Measurements from ENCODE around the gene IQCK.

DNA sequence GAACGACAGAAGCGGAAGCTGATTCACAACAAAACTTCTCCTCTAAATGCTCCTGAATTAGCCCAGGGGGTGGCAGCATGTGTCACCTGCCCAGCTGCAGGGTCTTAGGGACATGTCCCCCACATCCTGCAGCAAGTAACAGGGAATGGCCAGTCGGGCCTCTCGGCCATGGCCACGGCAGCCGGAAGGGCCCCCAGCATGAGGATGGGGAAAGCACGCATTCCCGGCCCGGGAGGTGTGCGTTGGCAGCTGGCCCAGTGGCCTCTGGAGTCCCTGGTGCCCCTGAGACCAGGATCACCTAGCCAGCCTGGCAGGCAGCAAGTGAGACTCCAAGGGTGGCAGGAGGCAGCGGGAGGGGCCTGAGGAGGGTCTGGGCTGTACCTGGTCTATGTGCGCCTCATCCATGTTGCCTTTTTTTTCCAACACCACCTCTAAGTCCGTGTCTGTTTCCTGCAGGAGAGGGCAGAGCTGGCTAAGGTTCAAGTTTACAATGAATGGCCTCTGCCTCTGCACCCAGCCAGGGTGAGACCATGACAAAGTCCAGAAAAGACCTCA lies 7.0 kb upstream of the IQCK start:
- TF ChIP-seq, protein P1, sequence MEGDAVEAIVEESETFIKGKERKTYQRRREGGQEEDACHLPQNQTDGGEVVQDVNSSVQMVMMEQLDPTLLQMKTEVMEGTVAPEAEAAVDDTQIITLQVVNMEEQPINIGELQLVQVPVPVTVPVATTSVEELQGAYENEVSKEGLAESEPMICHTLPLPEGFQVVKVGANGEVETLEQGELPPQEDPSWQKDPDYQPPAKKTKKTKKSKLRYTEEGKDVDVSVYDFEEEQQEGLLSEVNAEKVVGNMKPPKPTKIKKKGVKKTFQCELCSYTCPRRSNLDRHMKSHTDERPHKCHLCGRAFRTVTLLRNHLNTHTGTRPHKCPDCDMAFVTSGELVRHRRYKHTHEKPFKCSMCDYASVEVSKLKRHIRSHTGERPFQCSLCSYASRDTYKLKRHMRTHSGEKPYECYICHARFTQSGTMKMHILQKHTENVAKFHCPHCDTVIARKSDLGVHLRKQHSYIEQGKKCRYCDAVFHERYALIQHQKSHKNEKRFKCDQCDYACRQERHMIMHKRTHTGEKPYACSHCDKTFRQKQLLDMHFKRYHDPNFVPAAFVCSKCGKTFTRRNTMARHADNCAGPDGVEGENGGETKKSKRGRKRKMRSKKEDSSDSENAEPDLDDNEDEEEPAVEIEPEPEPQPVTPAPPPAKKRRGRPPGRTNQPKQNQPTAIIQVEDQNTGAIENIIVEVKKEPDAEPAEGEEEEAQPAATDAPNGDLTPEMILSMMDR (IDR thresholded peaks at IDR 0.05): no peak
- TF ChIP-seq, protein P2, sequence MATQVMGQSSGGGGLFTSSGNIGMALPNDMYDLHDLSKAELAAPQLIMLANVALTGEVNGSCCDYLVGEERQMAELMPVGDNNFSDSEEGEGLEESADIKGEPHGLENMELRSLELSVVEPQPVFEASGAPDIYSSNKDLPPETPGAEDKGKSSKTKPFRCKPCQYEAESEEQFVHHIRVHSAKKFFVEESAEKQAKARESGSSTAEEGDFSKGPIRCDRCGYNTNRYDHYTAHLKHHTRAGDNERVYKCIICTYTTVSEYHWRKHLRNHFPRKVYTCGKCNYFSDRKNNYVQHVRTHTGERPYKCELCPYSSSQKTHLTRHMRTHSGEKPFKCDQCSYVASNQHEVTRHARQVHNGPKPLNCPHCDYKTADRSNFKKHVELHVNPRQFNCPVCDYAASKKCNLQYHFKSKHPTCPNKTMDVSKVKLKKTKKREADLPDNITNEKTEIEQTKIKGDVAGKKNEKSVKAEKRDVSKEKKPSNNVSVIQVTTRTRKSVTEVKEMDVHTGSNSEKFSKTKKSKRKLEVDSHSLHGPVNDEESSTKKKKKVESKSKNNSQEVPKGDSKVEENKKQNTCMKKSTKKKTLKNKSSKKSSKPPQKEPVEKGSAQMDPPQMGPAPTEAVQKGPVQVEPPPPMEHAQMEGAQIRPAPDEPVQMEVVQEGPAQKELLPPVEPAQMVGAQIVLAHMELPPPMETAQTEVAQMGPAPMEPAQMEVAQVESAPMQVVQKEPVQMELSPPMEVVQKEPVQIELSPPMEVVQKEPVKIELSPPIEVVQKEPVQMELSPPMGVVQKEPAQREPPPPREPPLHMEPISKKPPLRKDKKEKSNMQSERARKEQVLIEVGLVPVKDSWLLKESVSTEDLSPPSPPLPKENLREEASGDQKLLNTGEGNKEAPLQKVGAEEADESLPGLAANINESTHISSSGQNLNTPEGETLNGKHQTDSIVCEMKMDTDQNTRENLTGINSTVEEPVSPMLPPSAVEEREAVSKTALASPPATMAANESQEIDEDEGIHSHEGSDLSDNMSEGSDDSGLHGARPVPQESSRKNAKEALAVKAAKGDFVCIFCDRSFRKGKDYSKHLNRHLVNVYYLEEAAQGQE (IDR thresholded peaks at IDR 0.05; ENCODE audit: insufficient read depth in 1 of 2, low read depth in 2 of 2, low read length in 1 of 2): no peak

Measured in Panc1 (cell line).